Duodenal mucosa (tissue), 2 donors: ENCODE data around the gene FNTB.

ENCODE experiments used
- H3K27ac ChIP-seq: one replicate; pipeline ENCODE4 v1.7.0; 2013; ENCODE audit warnings: low read depth, low read length
- H3K27me3 ChIP-seq, 2 donors: one replicate each; pipeline ENCODE4 v1.7.0; 2013; ENCODE audit warnings: low read length in 2 of 2, control low read depth in 1 of 2; ENCODE audit not compliant: insufficient read depth in 2 of 2, control insufficient read depth in 1 of 2
- H3K36me3 ChIP-seq, 2 donors: one replicate each; pipeline ENCODE4 v1.7.0; 2013; ENCODE audit warnings: low read length in 2 of 2, control low read depth in 1 of 2; ENCODE audit not compliant: insufficient read depth in 2 of 2, control insufficient read depth in 1 of 2
- H3K4me1 ChIP-seq, 2 donors: one replicate each; pipeline ENCODE4 v1.7.0; 2013; ENCODE audit warnings: low read length in 2 of 2, control low read depth in 1 of 2; ENCODE audit not compliant: insufficient read depth in 2 of 2, control insufficient read depth in 1 of 2
- H3K4me3 ChIP-seq, 2 donors: one replicate each; pipeline ENCODE4 v1.7.0; 2013; ENCODE audit warnings: low read length in 2 of 2, low read depth in 1 of 2
- H3K9ac ChIP-seq, 2 donors: one replicate each; pipeline ENCODE4 v1.7.0; 2013; ENCODE audit warnings: low read length in 2 of 2, low read depth in 1 of 2
- H3K9me3 ChIP-seq, 2 donors: one replicate each; pipeline ENCODE4 v1.7.0; 2013; ENCODE audit warnings: low read length in 2 of 2, control low read depth in 1 of 2; ENCODE audit not compliant: control insufficient read depth in 1 of 2

FNTB gene

DNA sequence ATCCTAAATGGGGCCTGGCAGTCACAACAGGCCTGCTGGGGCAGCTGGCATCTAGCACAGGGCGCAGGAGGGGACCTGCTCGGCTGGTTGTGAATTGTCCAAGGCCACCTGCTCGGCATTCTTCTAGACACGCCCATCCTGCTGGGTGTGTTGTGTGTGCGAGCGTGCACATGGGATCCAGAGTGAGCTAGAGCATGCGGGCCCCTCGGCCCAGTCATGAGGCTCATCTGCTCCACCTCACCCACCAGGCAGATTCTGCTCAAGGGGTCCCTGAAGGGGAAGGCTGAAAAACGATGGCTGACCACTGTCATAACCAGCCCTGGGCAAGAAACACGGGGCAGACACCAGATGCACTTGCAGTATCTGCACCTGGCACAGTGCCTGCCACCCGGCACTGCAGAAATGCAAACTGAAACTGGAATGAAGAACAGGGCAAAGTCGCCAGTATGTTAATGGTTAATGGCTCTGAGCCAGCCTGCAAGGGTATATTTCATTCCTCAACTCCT, 83.8 kb downstream of the FNTB start:
- Histone ChIP-seq H3K27me3 (no peaks in the 10 kb centered on the region), H3K4me1 (peaks cover 55 to 59% of the 10 kb centered on the region in 2 donors), H3K9ac (peak overlapping the region in 1 of 2 donors; percentile 35), H3K4me3 (peak overlapping the region; percentile 33 to 63), H3K36me3 (peaks cover 17 to 38% of the 10 kb centered on the region in 2 donors), H3K27ac (no peak overlapping the region), H3K9me3 (no peaks in the 10 kb centered on the region)

GRCh38 chr14:65071544-65071943, 84.8 kb downstream of the FNTB start:
- H3K4me1 ChIP-seq = peaks cover 55 to 59% of the 10 kb centered on the region in 2 donors
- no peak overlapping the region for H3K27ac ChIP-seq
- peaks cover 11 to 36% of the 10 kb centered on the region in 2 donors for H3K36me3 ChIP-seq
- no peak overlapping the region for H3K9ac ChIP-seq
- no peaks in the 10 kb centered on the region for H3K9me3 ChIP-seq
- no peaks in the 10 kb centered on the region for H3K27me3 ChIP-seq
- peak overlapping the region in 1 of 2 donors; percentile 7 for H3K4me3 ChIP-seq

GRCh38 chr14:65072256-65072655, 85.6 kb downstream of the FNTB start:
- H3K36me3 ChIP-seq = peaks cover 16 to 43% of the 10 kb centered on the region in 2 donors
- no peak overlapping the region for H3K9ac ChIP-seq
- peaks cover 55 to 59% of the 10 kb centered on the region in 2 donors for H3K4me1 ChIP-seq
- H3K4me3 ChIP-seq = no peak overlapping the region
- H3K27ac ChIP-seq = no peak overlapping the region
- no peaks in the 10 kb centered on the region for H3K27me3 ChIP-seq
- H3K9me3 ChIP-seq = no peaks in the 10 kb centered on the region

GRCh38 chr14:65072937-65073336, 86.2 kb downstream of the FNTB start:
- H3K4me1 ChIP-seq = peaks cover 55 to 59% of the 10 kb centered on the region in 2 donors
- peaks cover 16 to 49% of the 10 kb centered on the region in 2 donors for H3K36me3 ChIP-seq
- H3K9me3 ChIP-seq = no peaks in the 10 kb centered on the region
- H3K4me3 ChIP-seq = no peak overlapping the region
- no peaks in the 10 kb centered on the region for H3K27me3 ChIP-seq
- peak overlapping the region; percentile 60 for H3K27ac ChIP-seq
- H3K9ac ChIP-seq = peak overlapping the region in 1 of 2 donors; percentile 44

GRCh38 chr14:65073605-65074201, 87.0 kb downstream of the FNTB start:
- Histone ChIP-seq H3K27ac (peak overlapping the region; percentile 67), H3K9ac (peak overlapping the region; percentile 19 to 44), H3K27me3 (no peaks in the 10 kb centered on the region), H3K4me1 (peaks cover 55 to 59% of the 10 kb centered on the region in 2 donors), H3K9me3 (no peaks in the 10 kb centered on the region), H3K36me3 (peaks cover 15 to 52% of the 10 kb centered on the region in 2 donors), H3K4me3 (peak overlapping the region; percentile 6 to 29)

GRCh38 chr14:65074449-65075150, 87.9 kb downstream of the FNTB start:
- Histone ChIP-seq H3K27me3 (no peaks in the 10 kb centered on the region), H3K4me3 (peak overlapping the region in 1 of 2 donors; percentile 32), H3K4me1 (peaks cover 50 to 56% of the 10 kb centered on the region in 2 donors), H3K36me3 (peaks cover 15 to 55% of the 10 kb centered on the region in 2 donors), H3K9me3 (no peaks in the 10 kb centered on the region), H3K27ac (peak overlapping the region; percentile 41), H3K9ac (peak overlapping the region in 1 of 2 donors; percentile 13)

DNA sequence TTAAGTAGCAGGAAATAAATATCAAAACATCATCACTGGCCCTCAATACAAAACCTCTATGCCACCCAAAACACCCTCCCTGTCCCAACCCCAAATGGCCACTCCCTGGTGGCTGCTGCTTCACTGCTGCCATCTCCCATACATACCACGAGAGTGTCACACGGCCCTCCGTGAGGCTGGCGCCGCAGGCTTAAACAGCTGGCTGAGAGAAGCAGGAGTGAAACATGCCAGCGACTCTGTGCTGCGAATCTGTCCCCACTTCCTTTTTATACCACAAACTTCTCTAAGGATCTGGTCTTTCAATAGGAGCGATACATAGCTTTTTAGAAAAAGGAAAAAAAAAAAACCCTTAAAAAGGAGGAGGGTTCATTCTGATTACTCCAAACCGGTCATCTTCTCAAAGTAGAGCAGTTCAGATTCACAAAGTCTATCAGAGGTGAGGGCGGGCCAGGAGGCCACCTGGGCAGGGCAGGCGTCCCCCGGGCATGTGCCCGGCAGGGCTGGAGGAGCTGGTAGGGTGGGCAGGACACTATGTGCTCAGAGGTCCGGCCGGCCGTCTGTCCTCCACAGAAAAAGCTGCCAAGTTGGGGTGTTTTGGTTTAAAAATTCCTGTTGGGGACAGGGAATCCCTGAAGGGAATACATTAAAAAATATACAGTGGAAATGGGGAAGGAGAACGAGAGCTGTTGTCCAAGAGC, 89.1 kb downstream of the FNTB start:
- H3K27ac ChIP-seq = no peak overlapping the region
- peaks cover 53 to 61% of the 10 kb centered on the region in 2 donors for H3K4me1 ChIP-seq
- H3K27me3 ChIP-seq = no peaks in the 10 kb centered on the region
- H3K4me3 ChIP-seq = no peak overlapping the region
- H3K36me3 ChIP-seq = peaks cover 12 to 60% of the 10 kb centered on the region in 2 donors
- no peak overlapping the region for H3K9ac ChIP-seq
- no peaks in the 10 kb centered on the region for H3K9me3 ChIP-seq

DNA sequence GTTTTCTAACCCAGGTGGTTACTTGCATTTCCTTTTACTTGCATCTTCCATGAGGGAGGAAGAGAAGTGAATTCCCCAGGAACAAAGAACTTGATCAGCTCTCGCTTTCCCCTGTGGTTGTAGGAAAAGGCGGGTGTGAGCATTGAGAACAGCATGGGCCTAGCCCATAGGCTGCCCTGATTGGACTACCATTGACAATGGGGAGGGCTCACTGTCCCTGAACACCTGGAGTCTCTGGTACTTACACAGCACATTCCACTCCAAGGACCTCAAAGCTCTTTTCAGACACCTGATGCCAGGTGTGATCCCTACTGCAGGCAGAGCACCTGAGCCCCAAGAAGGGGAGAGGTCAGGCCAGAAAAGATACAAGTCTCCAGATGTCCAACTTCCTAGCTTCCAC, 90.6 kb downstream of the FNTB start:
- Histone ChIP-seq H3K27ac (no peak overlapping the region), H3K9me3 (no peaks in the 10 kb centered on the region), H3K4me3 (no peak overlapping the region), H3K36me3 (peaks cover 12 to 64% of the 10 kb centered on the region in 2 donors), H3K27me3 (no peaks in the 10 kb centered on the region), H3K9ac (no peak overlapping the region), H3K4me1 (peaks cover 53 to 60% of the 10 kb centered on the region in 2 donors)

DNA sequence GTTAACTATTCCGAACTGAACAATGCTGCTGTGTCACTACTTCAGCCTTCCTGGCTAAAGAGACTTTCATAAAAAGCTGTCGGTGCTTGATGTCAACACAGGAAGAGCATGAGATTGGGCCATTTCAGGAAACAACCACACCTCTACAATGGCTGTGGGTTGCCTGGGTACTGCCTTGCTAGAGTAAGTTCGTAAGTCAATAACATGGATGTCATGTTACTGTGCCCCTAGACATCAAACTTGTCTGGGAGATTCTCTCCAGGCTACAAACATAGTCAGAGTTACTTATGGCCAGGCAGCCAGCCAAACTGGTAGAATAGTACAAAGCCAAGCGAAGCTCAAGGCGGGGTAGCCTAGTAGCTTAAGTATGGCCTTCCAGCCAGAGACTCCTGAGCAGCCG, 92.5 kb downstream of the FNTB start:
- peaks cover 18 to 75% of the 10 kb centered on the region in 2 donors for H3K36me3 ChIP-seq
- H3K9me3 ChIP-seq = no peaks in the 10 kb centered on the region
- H3K9ac ChIP-seq = no peak overlapping the region
- no peak overlapping the region for H3K27ac ChIP-seq
- no peak overlapping the region for H3K4me3 ChIP-seq
- H3K27me3 ChIP-seq = no peaks in the 10 kb centered on the region
- peaks cover 36 to 49% of the 10 kb centered on the region in 2 donors for H3K4me1 ChIP-seq

- Histone ChIP-seq H3K27me3 (no peaks in the 10 kb centered on the region), H3K9me3 (no peaks in the 10 kb centered on the region), H3K27ac (no peak overlapping the region), H3K36me3 (peaks cover 18 to 69% of the 10 kb centered on the region in 2 donors), H3K4me3 (no peak overlapping the region), H3K4me1 (peaks cover 30 to 43% of the 10 kb centered on the region in 2 donors), H3K9ac (no peak overlapping the region)
These were observed 93.1 kb downstream of the FNTB start for GRCh38 chr14:65079768-65080167.
